ENCODE measurements around the gene TMEM53. TPM values are rescaled to one million over a fixed set of nuclear protein-coding genes. Genes with fewer than 3 reads are reported as not detected.

Gene TMEM53
- total RNA-seq, 1 experiment from 2014 or later = 1.6 TPM

DNA sequence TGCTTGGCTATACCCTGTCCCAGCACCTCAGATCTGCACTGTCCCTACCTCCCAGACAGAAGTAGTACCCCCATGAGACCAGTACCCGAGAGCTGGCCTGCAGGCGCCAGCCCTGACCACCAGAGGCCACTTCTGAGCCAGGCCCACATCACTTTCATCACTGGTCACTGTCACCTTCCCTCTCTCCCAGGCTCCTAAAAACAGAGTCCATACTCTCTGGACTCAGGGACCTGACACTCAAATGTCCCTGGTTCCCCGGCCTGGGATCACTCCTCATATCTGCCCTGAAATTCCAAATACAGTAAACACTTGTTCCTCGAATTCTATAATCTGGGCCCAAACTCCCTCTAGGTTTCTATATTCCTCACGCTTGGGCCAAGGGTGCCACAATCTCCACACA lies 18.7 kb downstream of the TMEM53 start:
- Histone ChIP-seq H3K27me3 (replicated peaks) (no peaks in the 10 kb centered on the region), H3K4me3 (no peak overlapping the region), H3K9me3 (replicated peaks) (0 out of 2 replicates have a peak, but pooled peaks cover 2% of the 10 kb centered on the region), H3K27ac (no peak overlapping the region), H3K4me1 (replicated peaks) (no peaks in the 10 kb centered on the region), H3K36me3 (peaks cover 1% of the 10 kb centered on the region)
- no peak for DNase-seq (ENCODE audit: low read depth in 1 of 2, low spot score in 2 of 2)

DNA sequence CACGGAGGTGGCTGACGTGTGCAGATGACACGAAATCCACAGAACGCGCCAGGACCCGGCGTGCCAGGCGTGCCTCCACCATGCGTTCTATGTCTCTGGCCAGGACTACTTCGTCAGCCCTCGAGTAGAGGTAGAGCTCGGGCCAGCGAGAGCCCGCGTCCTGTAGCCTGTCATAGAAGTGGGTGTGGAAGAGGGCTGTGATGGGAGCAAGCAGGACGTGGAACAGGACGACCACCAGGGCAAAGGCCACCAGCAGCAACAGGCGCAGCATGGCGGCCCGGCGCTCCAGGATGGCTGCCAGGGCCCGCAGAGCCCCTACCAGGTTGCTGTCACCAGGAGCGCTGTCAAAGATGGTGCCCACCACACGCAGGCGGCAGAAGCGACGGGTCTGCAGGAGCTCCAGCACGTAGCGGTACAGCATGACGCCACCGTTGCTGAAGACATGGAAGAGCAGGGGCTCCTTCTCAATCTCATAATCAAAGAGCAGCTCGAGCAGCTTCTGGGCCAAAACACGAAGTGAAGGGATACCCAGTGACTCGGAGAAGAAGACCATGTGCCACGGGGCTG lies 19.6 kb downstream of the TMEM53 start:
- H3K9me3 ChIP-seq (replicated peaks) = 0 out of 2 replicates have a peak, but pooled peaks cover 2% of the 10 kb centered on the region
- no peaks in the 10 kb centered on the region for H3K27me3 ChIP-seq (replicated peaks)
- no peak for DNase-seq (ENCODE audit: low read depth in 1 of 2, low spot score in 2 of 2)
- H3K27ac ChIP-seq = no peak overlapping the region
- no peak overlapping the region for H3K4me3 ChIP-seq
- peaks cover 9% of the 10 kb centered on the region for H3K36me3 ChIP-seq
- H3K4me1 ChIP-seq (replicated peaks) = no peaks in the 10 kb centered on the region

DNA sequence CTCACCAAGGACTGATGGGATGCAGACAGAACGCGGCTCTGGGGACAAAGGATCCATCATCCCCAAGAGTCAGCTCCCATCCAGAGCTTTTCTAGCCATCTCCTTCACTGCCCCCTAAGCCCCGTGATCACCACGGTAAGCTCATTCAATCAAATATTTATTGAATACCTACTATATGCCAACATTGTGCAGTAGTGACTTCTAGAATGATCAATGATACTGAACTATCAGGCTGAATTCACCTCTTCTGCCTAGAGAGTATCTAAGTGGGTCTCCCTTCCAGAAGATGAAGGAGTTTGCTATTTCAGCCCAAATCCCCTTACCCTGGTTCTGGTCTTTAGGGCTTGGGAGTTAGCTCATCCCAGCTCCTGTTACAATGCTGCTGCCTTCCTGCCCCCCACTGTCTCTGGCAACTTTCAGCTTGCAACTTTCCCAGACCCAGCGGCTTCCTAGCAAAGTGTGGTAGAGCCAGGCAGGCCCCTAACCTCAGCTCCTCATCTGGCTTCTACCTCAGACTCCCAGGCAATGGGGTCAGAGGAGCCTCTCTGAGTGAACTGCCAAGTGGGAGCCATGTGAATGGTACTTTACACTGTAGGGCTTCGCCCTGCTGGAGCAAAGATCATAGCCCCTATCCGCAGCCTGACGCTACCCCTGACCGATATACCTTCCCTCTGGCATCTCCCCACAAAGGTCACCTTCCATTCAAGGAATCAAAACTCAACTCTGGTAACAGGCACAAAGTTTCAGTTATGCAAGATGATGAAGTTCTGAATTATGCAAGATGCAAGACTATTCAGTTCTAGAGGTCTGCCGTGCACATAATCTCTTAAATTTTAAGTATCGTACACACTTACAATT lies 20.9 kb downstream of the TMEM53 start:
- H3K36me3 ChIP-seq = peaks cover 19% of the 10 kb centered on the region
- H3K27ac ChIP-seq = no peak overlapping the region
- H3K4me3 ChIP-seq = no peak overlapping the region
- no peaks in the 10 kb centered on the region for H3K4me1 ChIP-seq (replicated peaks)
- 0 out of 2 replicates have a peak, but pooled peaks cover 2% of the 10 kb centered on the region for H3K9me3 ChIP-seq (replicated peaks)
- no peaks in the 10 kb centered on the region for H3K27me3 ChIP-seq (replicated peaks)
- DNase-seq (ENCODE audit: low read depth in 1 of 2, low spot score in 2 of 2) = no peak

DNA sequence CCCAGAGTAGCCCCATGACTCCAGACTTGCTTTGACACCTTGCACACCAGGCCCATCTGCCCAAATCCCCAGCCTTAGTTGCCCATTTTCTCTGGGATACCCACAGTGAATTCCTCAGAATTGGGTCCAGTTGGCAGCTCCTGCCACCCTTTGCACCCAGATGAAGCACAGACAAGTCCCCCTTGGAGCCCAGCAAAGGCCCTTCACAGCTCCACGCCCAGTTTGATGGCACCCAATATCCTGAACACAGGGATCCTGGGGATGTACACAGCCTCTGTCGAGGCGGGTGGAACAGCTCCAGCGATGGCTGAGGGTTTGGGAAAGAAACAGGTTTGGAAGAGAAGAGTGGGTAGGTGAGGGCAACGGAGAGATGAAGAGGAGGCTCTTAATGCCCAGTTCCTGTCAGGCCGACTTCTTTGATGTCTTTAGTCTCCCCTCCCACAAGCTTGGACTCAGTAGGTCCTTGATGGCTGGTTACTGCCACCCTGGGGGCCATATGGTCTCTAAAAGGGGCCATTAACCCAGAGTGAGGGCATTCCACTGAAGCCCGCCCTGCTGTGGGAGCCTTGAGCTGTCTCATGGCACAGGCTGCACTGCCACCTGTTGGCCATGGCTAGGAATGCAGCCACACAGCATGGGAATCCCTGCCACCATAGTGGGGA lies 21.7 kb downstream of the TMEM53 start:
- Histone ChIP-seq H3K27me3 (replicated peaks) (no peaks in the 10 kb centered on the region), H3K9me3 (replicated peaks) (0 out of 2 replicates have a peak, but pooled peaks cover 2% of the 10 kb centered on the region), H3K27ac (no peak overlapping the region), H3K36me3 (peaks cover 26% of the 10 kb centered on the region), H3K4me1 (replicated peaks) (no peaks in the 10 kb centered on the region), H3K4me3 (no peak overlapping the region)
- DNase-seq (ENCODE audit: low read depth in 1 of 2, low spot score in 2 of 2) = peak; percentile 48 to 68

DNA sequence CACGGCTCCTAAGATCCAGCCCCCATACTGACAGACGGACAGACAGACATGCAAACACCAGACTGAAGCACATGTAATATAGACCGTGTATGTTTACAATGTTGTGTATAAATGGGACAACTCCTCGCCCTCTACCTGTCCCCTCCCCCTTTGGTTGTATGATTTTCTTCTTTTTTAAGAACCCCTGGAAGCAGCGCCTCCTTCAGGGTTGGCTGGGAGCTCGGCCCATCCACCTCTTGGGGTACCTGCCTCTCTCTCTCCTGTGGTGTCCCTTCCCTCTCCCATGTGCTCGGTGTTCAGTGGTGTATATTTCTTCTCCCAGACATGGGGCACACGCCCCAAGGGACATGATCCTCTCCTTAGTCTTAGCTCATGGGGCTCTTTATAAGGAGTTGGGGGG lies 23.2 kb downstream of the TMEM53 start:
- DNase-seq (ENCODE audit: low read depth in 1 of 2, low spot score in 2 of 2) = no peak
- H3K27ac ChIP-seq = no peak overlapping the region
- H3K4me1 ChIP-seq (replicated peaks) = no peaks in the 10 kb centered on the region
- no peak overlapping the region for H3K4me3 ChIP-seq
- H3K27me3 ChIP-seq (replicated peaks) = no peaks in the 10 kb centered on the region
- 0 out of 2 replicates have a peak, but pooled peaks cover 2% of the 10 kb centered on the region for H3K9me3 ChIP-seq (replicated peaks)
- peaks cover 35% of the 10 kb centered on the region for H3K36me3 ChIP-seq

DNA sequence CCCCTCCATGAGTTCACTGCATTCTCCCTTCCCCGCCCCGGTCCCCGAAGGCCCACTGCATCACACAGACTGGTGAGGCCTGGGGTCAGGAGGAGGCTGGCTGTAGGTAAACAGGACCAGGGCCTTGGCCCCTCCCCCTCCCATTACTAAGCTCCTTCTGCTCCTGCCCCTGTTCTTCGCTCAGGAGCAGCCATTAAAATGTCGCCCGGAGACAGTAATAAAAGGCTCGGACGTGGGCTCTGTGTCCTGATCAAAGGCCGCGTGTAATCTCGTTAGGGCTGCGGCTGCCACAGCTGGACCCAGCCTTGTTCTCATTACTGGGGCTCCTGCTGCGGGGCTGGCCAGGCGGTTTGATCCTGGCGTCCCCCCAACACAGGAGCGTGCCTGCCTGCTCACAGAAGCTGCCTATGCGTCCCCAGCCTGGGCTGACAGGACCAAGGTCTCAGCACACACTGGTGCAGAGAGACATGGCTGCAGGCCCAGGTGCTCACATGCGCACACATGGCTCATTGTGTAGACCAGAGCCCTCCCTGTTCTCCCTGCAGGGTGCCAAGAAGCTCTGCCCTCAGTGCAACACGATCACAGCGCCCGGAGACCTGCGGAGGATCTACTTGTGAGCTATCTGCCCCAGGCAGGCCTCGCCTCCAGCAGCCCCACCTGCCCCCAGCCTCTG lies 24.0 kb downstream of the TMEM53 start:
- H3K27me3 ChIP-seq (replicated peaks) = no peaks in the 10 kb centered on the region
- no peak overlapping the region for H3K4me3 ChIP-seq
- no peaks in the 10 kb centered on the region for H3K4me1 ChIP-seq (replicated peaks)
- DNase-seq (ENCODE audit: low read depth in 1 of 2, low spot score in 2 of 2) = no peak
- H3K36me3 ChIP-seq = peaks cover 43% of the 10 kb centered on the region
- H3K27ac ChIP-seq = no peak overlapping the region
- 0 out of 2 replicates have a peak, but pooled peaks cover 2% of the 10 kb centered on the region for H3K9me3 ChIP-seq (replicated peaks)

DNA sequence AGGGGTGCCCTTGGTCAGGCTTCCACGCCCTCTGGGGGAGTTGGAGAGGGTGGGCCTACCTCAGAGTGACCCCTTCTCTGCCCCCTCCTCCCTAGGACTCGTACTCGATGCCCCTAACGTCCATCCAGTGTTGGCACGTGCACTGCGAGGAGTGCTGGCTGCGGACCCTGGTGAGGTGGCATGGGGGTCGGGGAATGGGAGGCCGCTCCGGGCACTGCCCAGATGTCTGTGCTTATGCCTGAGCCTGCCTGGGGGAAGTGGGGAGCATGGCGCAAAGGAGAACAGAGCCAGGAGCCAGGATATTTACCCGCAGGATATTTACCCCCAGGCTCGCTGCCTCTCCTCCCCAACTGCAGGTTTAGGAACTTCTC lies 24.5 kb downstream of the TMEM53 start:
- Histone ChIP-seq H3K27ac (no peak overlapping the region), H3K4me3 (no peak overlapping the region), H3K36me3 (peaks cover 48% of the 10 kb centered on the region), H3K4me1 (replicated peaks) (no peaks in the 10 kb centered on the region), H3K27me3 (replicated peaks) (no peaks in the 10 kb centered on the region), H3K9me3 (replicated peaks) (0 out of 2 replicates have a peak, but pooled peaks cover 2% of the 10 kb centered on the region)
- DNase-seq (ENCODE audit: low read depth in 1 of 2, low spot score in 2 of 2) = no peak

DNA sequence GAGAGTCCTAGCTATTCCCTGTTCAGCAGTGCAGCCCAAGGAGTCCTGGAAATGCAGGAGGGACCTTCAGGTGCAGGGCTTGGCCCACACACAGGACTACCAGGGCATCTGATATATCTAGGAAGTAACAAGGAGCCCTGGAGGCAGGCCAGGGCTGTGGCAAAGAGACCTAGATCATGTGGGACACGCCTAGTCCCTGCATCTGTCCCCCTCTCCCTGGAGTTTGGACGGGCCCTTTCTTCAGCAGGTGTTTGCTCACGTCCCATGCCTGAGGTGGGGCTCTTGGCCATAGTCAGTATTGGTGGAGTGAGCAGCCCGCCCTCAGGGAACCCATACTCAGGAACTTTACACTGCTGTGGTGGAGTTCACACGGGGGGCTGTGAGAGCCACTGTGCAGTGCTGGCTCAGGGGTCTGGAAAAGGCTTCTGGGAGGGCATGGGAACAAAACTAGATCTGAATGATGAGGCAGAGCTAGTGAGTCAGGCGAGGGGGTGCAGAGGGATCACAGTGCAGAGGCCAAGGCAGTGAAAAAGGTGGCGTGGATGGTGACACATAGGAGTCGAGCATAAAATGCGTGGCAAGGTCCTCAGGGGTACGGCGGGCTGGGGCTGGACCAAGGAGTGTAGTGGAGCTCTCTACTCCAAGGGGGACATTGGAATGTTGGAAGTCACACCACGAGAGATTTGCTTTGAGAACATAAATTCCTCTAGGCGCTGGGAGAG lies 25.6 kb downstream of the TMEM53 start:
- no peak overlapping the region for H3K27ac ChIP-seq
- H3K27me3 ChIP-seq (replicated peaks) = no peaks in the 10 kb centered on the region
- no peaks in the 10 kb centered on the region for H3K4me1 ChIP-seq (replicated peaks)
- H3K4me3 ChIP-seq = no peak overlapping the region
- H3K36me3 ChIP-seq = peaks cover 59% of the 10 kb centered on the region
- no peak for DNase-seq (ENCODE audit: low read depth in 1 of 2, low spot score in 2 of 2)
- 0 out of 2 replicates have a peak, but pooled peaks cover 2% of the 10 kb centered on the region for H3K9me3 ChIP-seq (replicated peaks)

DNA sequence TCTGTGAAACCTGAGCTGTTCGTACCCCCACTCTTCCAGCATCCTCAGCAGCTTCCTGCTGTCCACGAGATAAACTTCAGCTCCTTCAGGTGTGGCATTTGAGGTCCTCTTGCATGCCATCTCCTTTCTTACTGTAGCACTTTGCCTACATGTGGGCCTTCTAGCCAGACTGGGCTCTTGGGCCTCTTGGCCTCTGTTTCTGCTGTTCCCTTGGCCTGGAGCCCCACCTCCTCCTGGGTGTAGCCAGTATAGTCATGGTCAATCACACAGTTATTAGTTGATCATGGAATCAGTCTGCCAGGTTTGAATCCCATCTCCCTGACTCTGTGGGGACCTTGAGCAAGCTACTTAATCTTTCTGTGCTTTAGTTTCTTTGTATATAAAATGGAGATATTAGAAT lies 26.4 kb downstream of the TMEM53 start:
- Histone ChIP-seq H3K36me3 (peaks cover 65% of the 10 kb centered on the region), H3K27ac (no peak overlapping the region), H3K4me1 (replicated peaks) (no peaks in the 10 kb centered on the region), H3K9me3 (replicated peaks) (no peaks in the 10 kb centered on the region), H3K27me3 (replicated peaks) (no peaks in the 10 kb centered on the region), H3K4me3 (no peak overlapping the region)
- DNase-seq (ENCODE audit: low read depth in 1 of 2, low spot score in 2 of 2) = no peak

DNA sequence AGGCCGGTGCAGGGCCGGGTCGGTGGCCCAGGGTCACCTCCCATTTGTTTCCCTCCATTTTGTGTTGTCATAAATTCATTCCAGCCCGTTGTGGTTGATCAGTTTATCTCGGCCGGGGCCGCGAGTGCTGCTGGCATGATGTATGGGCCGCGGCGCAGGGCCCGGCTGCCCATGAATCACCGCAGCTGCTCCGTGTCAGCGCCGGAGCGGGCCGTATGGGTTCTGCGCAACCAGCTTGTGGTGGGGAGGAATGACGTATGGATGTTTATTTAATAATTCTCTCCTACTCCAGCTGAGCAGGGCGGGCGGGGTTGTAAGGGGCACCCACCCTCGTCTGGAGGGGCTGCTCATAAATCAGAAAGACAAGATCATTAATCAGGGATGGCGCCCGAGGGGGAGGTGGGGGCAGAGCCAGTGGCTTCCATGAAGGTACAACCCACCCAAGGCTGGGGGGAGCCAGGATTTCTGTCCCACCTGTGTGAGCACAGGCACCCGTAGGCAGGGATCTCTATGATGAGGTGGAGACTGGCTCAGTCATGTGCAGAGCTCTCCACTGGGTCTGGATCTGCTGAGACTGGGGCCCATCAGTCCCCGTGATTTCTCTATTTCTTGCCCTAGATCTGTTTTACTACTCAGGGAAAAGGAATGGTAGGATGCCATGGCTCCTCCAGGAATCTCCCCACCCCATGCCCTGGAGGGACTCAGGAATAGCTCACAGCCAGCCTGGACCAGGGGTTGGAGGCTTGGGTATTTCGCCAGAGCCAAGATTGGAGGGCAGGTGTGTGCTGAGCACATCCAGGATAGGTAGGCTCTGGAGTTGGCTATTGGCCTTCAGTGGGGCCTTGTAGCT lies 27.8 kb downstream of the TMEM53 start:
- H3K9me3 ChIP-seq (replicated peaks) = no peaks in the 10 kb centered on the region
- DNase-seq (ENCODE audit: low read depth in 1 of 2, low spot score in 2 of 2) = no peak
- H3K4me3 ChIP-seq = no peak overlapping the region
- H3K4me1 ChIP-seq (replicated peaks) = no peaks in the 10 kb centered on the region
- no peaks in the 10 kb centered on the region for H3K27me3 ChIP-seq (replicated peaks)
- peaks cover 79% of the 10 kb centered on the region for H3K36me3 ChIP-seq
- no peak overlapping the region for H3K27ac ChIP-seq

DNA sequence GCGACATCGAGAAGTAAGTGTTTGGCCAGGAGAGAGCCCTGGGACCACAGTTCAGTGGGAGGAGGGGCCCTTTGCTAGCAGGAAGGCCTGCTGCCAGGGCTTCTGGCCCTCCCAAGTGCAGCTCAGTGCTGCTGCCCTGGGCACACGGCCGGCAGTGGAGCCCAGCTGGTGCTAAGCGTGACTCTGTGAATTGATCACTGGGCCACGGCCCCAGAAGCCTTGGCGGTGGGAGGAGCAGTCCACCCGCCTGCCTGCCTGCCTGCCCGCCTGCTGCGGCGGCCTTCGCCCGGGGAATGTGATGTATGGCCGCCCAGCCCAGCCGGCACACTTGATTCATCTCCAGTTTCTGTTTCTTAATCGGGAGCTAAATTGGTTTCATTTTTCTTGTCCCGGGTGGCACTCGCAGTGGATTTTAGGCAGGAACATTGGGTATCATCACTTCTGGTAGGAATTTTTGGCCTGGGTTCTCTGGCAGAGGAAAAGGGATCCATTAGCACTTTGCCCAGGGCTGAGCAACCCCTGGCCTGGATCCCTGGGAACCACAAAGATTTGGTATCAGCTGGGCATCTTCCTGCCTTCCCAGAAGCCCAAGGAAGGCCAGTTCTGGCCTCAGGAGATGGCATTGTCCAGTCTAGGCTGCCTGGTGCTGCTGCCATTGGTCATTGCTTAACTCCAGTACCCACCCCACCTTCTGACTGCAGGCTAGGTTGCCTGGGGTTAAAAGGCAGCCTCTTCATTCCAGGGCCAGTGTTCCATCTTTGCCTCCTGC lies 28.6 kb downstream of the TMEM53 start:
- Histone ChIP-seq H3K4me3 (no peak overlapping the region), H3K9me3 (replicated peaks) (no peaks in the 10 kb centered on the region), H3K4me1 (replicated peaks) (no peaks in the 10 kb centered on the region), H3K27me3 (replicated peaks) (no peaks in the 10 kb centered on the region), H3K27ac (no peak overlapping the region), H3K36me3 (peaks cover 87% of the 10 kb centered on the region)
- no peak for DNase-seq (ENCODE audit: low read depth in 1 of 2, low spot score in 2 of 2)

DNA sequence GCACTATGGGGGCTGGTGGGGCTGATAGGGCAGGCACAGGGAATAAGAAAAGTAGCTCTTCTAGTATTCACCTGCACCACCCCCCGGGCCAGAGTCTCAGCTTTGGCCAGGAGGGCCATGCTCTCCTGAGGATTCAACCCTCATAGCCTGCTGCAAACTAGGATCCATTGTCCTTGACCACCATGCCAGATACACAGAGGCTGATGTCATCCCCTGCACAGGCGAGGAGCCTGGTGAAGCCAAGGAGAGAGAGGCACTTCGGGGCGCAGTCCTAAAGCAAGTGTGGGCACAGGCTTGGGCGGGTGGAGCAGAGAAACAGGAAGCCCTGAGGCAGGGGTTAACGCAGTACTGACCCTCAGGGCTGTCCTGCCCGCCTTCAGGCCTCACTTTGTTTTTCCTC lies 29.5 kb downstream of the TMEM53 start:
- peaks cover 87% of the 10 kb centered on the region for H3K36me3 ChIP-seq
- DNase-seq (ENCODE audit: low read depth in 1 of 2, low spot score in 2 of 2) = no peak
- no peak overlapping the region for H3K27ac ChIP-seq
- no peaks in the 10 kb centered on the region for H3K4me1 ChIP-seq (replicated peaks)
- no peaks in the 10 kb centered on the region for H3K9me3 ChIP-seq (replicated peaks)
- no peak overlapping the region for H3K4me3 ChIP-seq
- H3K27me3 ChIP-seq (replicated peaks) = no peaks in the 10 kb centered on the region
